GM20000 (cell line): ENCODE measurements around the gene SUMO4.
A peak's percentile ranks its signal among the peaks of the same experiment; 100 is the strongest.

Source experiments
- DNase-seq: peaks from one replicate; pipeline ENCODE4 v3.0.0; 2012; ENCODE audit warnings: low spot score
- TF ChIP-seq, protein P1 (sequence below): IDR thresholded peaks from 2 replicates; pipeline ENCODE4 v1.5.1; 2012; ENCODE audit warnings: mild to moderate bottlenecking, control low read depth; ENCODE audit errors: extremely low read depth, missing control alignments

The SUMO4 gene

DNA sequence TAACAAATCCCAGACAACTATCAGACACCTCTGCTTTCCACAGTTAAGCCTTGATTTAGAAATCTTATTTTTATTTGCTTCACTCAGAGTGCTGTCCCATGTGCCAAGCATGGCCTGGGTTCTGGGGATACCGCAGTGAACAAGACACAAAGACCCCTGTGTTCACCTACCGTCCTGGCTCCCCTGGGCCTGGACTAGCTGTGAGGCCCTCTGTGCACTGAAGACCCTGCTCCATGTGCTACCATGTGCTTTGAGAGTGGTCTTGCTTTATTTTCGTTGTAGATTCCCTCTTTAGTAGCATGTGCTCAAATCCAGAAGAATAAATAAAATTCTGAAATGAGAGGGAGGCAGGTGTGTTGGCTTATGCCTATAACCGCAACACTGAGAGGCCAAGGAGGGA lies 22.5 kb downstream of the SUMO4 start:
- no peak for DNase-seq
- TF ChIP-seq, protein P1, sequence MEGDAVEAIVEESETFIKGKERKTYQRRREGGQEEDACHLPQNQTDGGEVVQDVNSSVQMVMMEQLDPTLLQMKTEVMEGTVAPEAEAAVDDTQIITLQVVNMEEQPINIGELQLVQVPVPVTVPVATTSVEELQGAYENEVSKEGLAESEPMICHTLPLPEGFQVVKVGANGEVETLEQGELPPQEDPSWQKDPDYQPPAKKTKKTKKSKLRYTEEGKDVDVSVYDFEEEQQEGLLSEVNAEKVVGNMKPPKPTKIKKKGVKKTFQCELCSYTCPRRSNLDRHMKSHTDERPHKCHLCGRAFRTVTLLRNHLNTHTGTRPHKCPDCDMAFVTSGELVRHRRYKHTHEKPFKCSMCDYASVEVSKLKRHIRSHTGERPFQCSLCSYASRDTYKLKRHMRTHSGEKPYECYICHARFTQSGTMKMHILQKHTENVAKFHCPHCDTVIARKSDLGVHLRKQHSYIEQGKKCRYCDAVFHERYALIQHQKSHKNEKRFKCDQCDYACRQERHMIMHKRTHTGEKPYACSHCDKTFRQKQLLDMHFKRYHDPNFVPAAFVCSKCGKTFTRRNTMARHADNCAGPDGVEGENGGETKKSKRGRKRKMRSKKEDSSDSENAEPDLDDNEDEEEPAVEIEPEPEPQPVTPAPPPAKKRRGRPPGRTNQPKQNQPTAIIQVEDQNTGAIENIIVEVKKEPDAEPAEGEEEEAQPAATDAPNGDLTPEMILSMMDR: no peak

DNA sequence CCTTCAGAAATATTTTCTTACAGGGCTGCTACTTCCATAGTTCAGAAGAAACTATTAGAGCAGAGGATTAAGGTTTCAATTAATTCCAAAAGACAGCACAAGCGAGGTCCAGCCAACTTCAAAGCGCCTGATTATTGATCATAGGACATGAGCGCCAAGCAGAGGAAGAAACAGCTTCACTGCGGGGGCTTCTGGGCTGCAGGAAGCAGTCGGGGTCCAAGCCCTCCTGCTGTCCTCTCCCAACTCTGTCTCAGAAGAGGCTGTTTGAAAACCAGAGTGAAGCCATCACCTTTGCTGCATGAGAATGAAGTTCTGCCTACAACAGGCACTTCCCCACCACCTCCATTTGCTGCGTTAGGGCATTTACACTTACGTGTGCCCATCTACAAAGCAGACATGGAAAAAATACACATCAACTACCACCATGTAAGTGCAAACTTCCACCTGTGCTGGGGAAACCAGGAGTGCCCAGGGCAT lies 23.9 kb downstream of the SUMO4 start:
- TF ChIP-seq, protein P1: no peak
- DNase-seq: no peak

DNA sequence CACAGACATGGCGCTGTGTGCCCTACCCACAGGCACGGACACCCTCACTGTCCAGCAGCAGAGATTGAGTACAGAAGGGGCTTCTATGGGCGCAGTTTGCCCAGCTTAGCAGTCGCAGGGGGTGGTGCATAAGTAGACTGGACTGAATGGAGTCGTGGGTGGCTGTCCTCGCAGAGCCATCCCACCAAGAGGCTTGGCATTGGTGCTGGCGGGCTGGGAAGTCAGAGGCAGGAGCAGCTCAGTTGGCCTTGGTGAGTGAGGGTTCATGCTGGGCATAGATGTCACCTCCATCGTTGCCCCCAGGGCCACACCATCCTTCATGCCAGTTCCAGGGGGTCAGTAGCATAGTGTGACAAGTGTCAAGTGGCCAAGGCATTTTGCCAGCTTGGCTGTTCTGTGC lies 25.2 kb downstream of the SUMO4 start:
- TF ChIP-seq, protein P1: no peak
- no peak for DNase-seq

DNA sequence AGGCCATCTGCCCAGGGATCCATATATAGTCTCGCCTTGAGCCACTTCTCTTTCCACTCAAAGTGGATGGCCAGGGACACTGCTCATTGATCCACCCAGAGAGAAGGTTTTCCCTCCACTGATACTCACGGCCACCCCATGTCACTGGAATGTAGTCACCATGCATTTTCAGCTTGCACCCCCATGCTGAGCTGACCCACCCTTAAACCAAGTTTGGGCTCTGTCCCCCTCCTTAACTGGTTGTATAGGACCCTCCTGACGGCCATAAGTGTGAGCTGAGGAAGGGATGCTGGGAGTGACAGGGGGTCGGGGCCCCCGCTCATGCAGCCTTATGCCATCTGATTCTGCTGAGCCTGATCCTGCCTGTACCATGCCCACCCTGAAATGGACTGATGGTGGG lies 25.7 kb downstream of the SUMO4 start:
- no peak for DNase-seq
- TF ChIP-seq, protein P1: no peak

DNA sequence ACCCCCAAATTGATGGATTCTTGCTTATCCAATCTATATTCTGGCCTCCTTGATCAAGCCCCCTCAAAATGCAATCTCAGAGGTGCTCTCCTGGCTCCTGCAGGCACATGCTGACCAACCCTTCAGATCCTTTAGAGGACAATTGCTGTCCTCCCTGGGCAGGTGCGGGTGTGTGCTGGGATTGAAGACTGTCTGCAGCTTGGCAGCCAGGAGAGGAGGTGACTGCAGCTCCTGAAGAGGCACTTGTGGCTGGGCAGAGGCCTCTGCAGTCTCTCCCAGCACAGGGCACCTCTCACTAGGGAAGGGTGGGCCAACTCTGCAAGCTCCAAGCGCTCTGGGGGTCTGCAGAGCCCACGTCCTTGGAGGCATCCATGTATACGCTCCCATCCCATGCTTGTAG lies 28.5 kb downstream of the SUMO4 start:
- TF ChIP-seq, protein P1: no peak
- no peak for DNase-seq

DNA sequence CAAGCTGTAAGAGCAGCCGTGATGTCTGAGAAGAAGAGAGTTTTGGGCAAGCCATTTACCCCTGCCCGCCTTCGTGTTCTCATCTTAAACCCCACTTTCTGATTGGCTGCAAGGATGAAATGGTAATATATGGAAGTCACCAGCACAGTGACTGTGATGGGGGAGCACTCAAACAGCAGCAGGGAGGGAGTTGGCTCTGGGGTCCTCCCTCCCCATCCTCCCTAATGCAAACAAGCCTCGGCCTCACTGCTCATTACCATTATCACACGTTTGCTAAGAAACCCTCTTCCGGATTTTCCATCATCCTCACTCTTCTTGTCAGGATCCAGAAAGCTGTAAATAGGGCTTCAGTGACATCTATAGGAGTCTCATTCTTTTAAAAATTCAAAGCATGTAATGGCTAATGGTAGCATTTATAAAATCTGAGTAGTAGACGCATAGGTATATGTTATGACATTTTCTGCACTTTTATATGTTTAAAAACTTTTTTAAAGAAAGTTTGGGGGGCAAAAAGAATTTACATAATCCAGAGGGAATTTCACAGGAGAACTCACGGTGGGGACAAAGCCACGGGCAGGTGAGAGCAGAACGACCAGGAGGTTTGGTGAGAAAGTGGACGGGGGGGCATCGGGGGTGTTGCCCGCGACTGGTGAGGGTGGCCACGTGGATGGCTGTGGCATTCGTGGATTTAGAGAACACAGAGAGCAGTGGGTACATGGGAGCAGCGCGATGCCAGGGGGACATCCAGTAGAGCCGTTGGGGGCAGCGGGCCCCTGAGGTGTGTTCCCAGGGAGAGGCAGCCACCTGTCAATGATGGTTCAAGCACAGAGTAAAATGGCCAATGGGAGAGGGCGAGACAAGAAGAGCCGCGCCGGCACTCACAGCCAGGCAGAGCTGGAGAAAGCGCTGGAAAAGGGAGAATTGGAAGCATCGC lies 29.6 kb downstream of the SUMO4 start:
- TF ChIP-seq, protein P1: no peak
- DNase-seq: no peak

DNA sequence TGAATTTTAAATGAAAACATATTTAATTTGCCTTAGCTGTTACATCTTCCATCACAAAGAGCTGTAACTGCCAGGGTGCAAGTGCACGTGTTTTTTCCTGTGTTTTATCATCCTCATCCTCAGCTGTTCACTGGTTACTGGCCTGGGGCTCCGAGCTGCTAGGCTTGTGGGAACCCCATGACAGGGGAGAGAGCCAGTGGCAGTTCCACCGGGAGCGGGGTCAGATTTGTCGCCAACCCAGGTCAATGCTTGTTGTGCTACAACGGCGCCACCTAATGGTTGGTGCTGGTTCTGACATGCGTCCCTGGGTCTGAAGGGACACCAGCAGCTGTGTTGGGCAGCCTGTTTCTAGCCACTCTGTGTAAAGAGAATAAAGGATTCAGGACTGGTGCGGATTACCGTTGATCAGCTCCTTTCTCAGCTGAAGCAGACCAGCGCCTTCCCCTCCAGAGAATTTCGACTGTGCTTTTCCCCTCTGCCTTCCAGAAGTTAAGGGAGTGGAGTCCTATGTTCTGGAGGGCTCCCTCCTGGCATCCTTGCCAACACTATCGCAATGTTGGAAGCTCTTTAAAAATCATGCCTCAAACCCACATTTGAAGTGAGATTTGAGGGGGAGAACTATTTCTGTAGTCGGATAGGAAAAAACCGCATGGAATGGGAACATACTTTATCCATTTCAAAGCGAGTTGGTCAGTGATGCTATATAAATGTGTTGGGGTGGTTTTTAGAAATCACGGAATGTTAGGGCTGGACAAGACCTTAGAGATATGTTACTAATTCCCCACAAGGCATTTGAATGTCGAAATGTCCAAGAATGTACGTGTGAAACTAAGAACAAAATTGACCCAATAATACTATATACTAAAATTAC lies 32.1 kb downstream of the SUMO4 start:
- peak; percentile 87 for DNase-seq
- TF ChIP-seq, protein P1: peak; percentile 78
